ENCODE measurements around the gene LMBRD2.

DNA sequence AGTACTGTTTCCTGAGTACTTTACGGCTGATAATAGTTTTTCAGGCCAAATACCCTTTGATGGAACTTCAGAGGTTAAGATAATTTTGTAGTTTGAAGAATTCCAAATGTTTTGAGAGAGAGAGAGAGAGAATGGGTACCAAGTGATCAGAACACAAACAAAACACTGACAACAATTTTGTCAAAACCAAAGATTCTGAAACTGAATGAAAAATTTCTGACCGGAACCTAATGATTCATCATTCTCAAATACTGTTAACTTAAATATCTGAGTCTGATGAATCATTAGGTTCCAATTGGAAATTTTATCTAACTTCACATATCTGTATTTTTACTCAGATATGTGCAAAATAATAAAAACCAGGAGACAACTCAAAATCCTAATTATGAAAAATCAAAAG is 4.0 kb downstream of the LMBRD2 start:
- no peak for TF ChIP-seq ZNF565 (CRISPR knock-in tag; conservative IDR thresholded peaks at IDR 0.05; ENCODE audit: low read depth)
- TF ChIP-seq ARNTL (CRISPR knock-in tag; IDR thresholded peaks at IDR 0.05; ENCODE audit: borderline replicate concordance, low read depth): no peak
- TF ChIP-seq, protein P1, sequence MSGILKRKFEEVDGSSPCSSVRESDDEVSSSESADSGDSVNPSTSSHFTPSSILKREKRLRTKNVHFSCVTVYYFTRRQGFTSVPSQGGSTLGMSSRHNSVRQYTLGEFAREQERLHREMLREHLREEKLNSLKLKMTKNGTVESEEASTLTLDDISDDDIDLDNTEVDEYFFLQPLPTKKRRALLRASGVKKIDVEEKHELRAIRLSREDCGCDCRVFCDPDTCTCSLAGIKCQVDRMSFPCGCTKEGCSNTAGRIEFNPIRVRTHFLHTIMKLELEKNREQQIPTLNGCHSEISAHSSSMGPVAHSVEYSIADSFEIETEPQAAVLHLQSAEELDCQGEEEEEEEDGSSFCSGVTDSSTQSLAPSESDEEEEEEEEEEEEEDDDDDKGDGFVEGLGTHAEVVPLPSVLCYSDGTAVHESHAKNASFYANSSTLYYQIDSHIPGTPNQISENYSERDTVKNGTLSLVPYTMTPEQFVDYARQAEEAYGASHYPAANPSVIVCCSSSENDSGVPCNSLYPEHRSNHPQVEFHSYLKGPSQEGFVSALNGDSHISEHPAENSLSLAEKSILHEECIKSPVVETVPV (CRISPR knock-in tag; IDR thresholded peaks at IDR 0.05): no peak
- no peak for TF ChIP-seq ISL1 (CRISPR knock-in tag; IDR thresholded peaks at IDR 0.05)
- TF ChIP-seq, protein P2, sequence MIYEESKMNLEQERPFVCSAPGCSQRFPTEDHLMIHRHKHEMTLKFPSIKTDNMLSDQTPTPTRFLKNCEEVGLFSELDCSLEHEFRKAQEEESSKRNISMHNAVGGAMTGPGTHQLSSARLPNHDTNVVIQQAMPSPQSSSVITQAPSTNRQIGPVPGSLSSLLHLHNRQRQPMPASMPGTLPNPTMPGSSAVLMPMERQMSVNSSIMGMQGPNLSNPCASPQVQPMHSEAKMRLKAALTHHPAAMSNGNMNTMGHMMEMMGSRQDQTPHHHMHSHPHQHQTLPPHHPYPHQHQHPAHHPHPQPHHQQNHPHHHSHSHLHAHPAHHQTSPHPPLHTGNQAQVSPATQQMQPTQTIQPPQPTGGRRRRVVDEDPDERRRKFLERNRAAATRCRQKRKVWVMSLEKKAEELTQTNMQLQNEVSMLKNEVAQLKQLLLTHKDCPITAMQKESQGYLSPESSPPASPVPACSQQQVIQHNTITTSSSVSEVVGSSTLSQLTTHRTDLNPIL (CRISPR knock-in tag; IDR thresholded peaks at IDR 0.05; ENCODE audit: low read depth): no peak
- no peak for TF ChIP-seq ZFP30 (CRISPR knock-in tag; IDR thresholded peaks at IDR 0.05)
- no peak for TF ChIP-seq TOX (CRISPR knock-in tag; IDR thresholded peaks at IDR 0.05; ENCODE audit: borderline replicate concordance)
- no peak for TF ChIP-seq GLIS3 (CRISPR knock-in tag; IDR thresholded peaks at IDR 0.05)
- TF ChIP-seq RARB (CRISPR knock-in tag; IDR thresholded peaks at IDR 0.05): no peak
